Loucy (cell line): ENCODE measurements around the gene ZPBP2.

Experiments
- H2AFZ ChIP-seq: fragments of 200-600 bp; sonication (generic); 2 replicates; pipeline ENCODE4 v1.6.0; 2016; ENCODE audit warnings: antibody characterized with exemption, mild to moderate bottlenecking, low read length, moderate library complexity
- H3F3A ChIP-seq: fragments of 200-600 bp; 2 replicates; pipeline ENCODE4 v1.6.0; 2016; ENCODE audit warnings: antibody characterized with exemption, low read depth, mild to moderate bottlenecking
- H3K27me3 ChIP-seq: fragments of 200-600 bp; sonication (generic); 2 replicates; pipeline ENCODE4 v1.6.1; 2014; ENCODE audit warnings: low read length, mild to moderate bottlenecking; ENCODE audit not compliant: insufficient read depth, poor library complexity, severe bottlenecking
- H3K36me3 ChIP-seq: fragments of 200-600 bp; sonication (generic); 2 replicates; pipeline ENCODE4 v1.6.1; 2016; ENCODE audit warnings: low read length; ENCODE audit not compliant: insufficient read depth
- H3K4me1 ChIP-seq: fragments of 200-600 bp; sonication (generic); 2 replicates; pipeline ENCODE4 v1.5.1; 2014; ENCODE audit warnings: low read length, mild to moderate bottlenecking; ENCODE audit not compliant: insufficient read depth, poor library complexity, severe bottlenecking
- H3K4me2 ChIP-seq: fragments of 200-600 bp; sonication (generic); 2 replicates; pipeline ENCODE4 v1.6.0; 2014; ENCODE audit warnings: antibody characterized with exemption, low read length, low read depth, mild to moderate bottlenecking; ENCODE audit not compliant: poor library complexity, severe bottlenecking
- H3K4me3 ChIP-seq: fragments of 200-600 bp; sonication (generic); 2 replicates; pipeline ENCODE4 v1.5.1; 2014; ENCODE audit warnings: low read length, mild to moderate bottlenecking, mixed read lengths; ENCODE audit not compliant: poor library complexity, severe bottlenecking
- H3K79me2 ChIP-seq: fragments of 200-600 bp; sonication (generic); 2 replicates; pipeline ENCODE4 v1.6.1; 2014; ENCODE audit warnings: low read length; ENCODE audit not compliant: insufficient read depth
- H3K9ac ChIP-seq: fragments of 200-600 bp; sonication (generic); 2 replicates; pipeline ENCODE4 v1.6.0; 2014; ENCODE audit warnings: mild to moderate bottlenecking, low read depth, low read length, moderate library complexity; ENCODE audit not compliant: poor library complexity, severe bottlenecking
- H3K9me2 ChIP-seq: fragments of 200-600 bp; sonication (generic); replicated peaks from 2 replicates; pipeline ENCODE4 v1.6.1; 2016; ENCODE audit warnings: low read depth, low read length, mixed read lengths
- H3K9me3 ChIP-seq: fragments of 200-600 bp; sonication (generic); 2 replicates; pipeline ENCODE4 v1.6.1; 2014; ENCODE audit warnings: mild to moderate bottlenecking, antibody characterized with exemption, low read length, low read depth; ENCODE audit not compliant: insufficient read depth
- H4K20me1 ChIP-seq: fragments of 200-600 bp; sonication (generic); 2 replicates; pipeline ENCODE4 v1.6.0; 2014; ENCODE audit warnings: antibody characterized with exemption, low read length, mild to moderate bottlenecking; ENCODE audit not compliant: insufficient read depth, poor library complexity, severe bottlenecking
- EZH2phosphoT487 ChIP-seq: fragments of 200-600 bp; IDR thresholded peaks from 2 replicates; pipeline ENCODE4 v1.6.1; 2018; ENCODE audit warnings: antibody characterized with exemption, mild to moderate bottlenecking, moderate library complexity, borderline replicate concordance
- TF ChIP-seq, protein P1 (sequence below): fragments of 200-600 bp; sonication (generic); conservative IDR thresholded peaks from 2 replicates; pipeline ENCODE4 v1.5.1; 2014; ENCODE audit warnings: mild to moderate bottlenecking, antibody characterized with exemption, low read length

ZPBP2 gene

DNA sequence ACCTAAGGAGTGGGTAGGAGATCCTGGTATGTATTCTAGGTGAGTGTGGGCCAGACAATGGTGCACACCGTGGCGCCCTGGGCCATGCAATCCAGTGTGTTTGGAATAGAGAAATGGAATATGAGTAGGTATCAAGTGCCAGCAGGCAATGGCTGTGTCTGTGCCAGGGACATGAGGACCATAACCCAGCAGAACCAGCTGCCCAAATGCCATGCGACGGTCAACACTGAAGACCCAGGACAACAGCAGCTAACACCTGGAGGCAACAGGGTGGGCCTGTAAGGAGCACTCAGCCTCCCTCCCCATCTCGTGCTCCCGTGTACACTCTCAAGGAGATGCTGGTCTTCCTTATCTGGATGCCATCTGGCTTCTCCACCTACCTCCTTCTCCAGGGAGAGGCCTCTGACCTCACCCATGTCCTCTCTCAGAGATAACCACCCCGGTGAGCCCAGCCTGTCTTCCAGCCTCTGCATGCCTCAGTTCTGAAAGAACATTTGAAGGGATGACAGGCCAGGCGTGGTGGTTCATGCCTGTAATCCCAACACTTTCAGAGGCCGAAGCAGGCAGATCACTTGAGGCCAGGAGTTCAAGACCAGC is 51.2 kb downstream of the ZPBP2 start:
- H3K36me3 ChIP-seq: peaks cover 19% of the 10 kb centered on the region; the same call in 1 of the 2 replicates
- no peak overlapping the region for H3K4me2 ChIP-seq

DNA sequence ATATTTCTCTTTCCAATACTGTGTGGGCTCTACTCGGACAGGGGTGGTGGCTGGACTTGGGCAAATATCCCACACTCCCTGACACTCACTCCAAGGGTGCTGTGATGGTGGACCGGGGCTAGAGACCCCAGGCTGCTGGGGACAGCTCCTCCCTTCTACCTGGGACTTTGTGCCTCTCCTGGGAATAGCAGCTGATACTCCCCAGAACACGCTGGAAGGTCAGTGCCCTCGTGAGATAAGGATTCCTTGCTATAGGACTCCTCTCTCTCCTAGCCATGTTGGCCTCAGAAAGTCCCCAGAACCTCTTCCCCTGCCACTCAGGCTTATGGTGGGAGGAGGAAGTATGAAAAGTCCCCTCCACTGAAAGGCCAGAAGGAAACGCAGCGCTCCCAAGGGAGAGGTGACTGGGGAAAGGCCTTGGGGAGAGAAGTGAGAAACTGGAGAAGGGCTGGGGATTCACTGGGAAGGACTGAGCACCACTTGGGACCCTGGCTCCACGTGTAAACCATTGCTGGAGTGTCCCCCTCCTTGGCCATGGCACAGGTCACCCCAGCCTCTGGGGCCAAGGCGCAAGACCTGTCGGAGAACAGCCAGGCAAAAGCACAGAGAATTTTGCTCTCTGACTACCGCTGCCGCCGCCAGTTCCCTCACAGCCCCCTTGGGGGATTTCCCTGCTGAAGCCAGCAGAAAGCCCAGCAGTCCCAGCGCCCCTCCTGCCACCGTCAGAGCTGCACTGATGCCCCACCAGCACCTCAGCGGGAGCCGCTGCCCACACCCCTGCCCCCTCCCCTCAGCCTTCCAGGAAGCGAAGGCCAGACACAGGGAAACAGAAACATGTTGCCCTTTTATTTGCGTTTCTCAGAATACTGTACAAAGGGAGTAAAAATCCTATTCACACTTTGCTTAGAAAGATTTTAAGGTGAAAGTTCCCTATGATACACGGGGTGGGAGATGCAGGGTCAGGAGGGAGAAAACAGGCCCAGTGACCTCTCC is 52.5 kb downstream of the ZPBP2 start:
- no peak overlapping the region for H2AFZ ChIP-seq
- peaks cover 13% of the 10 kb centered on the region for H4K20me1 ChIP-seq
- no peaks in the 10 kb centered on the region for H3K27me3 ChIP-seq
- H3K36me3 ChIP-seq: peaks cover 19% of the 10 kb centered on the region; the same call in 1 of the 2 replicates
- no peak overlapping the region for H3K9ac ChIP-seq
- H3K4me3 ChIP-seq: no peak overlapping the region
- H3K9me3 ChIP-seq: no peaks in the 10 kb centered on the region
- TF ChIP-seq EZH2phosphoT487: no peak
- TF ChIP-seq, protein P1, sequence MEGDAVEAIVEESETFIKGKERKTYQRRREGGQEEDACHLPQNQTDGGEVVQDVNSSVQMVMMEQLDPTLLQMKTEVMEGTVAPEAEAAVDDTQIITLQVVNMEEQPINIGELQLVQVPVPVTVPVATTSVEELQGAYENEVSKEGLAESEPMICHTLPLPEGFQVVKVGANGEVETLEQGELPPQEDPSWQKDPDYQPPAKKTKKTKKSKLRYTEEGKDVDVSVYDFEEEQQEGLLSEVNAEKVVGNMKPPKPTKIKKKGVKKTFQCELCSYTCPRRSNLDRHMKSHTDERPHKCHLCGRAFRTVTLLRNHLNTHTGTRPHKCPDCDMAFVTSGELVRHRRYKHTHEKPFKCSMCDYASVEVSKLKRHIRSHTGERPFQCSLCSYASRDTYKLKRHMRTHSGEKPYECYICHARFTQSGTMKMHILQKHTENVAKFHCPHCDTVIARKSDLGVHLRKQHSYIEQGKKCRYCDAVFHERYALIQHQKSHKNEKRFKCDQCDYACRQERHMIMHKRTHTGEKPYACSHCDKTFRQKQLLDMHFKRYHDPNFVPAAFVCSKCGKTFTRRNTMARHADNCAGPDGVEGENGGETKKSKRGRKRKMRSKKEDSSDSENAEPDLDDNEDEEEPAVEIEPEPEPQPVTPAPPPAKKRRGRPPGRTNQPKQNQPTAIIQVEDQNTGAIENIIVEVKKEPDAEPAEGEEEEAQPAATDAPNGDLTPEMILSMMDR: no peak
- H3F3A ChIP-seq: no peaks in the 10 kb centered on the region
- peaks cover 26% of the 10 kb centered on the region for H3K4me1 ChIP-seq
- peaks cover 25% of the 10 kb centered on the region for H3K79me2 ChIP-seq
- H3K9me2 ChIP-seq: no peaks in the 10 kb centered on the region
- H3K4me2 ChIP-seq: peak overlapping the region; percentile 41

More for the DNA sequence above, 51.2 kb downstream of the ZPBP2 start:
- H3K9ac ChIP-seq: no peak overlapping the region
- peaks cover 14% of the 10 kb centered on the region for H3K4me1 ChIP-seq
- TF ChIP-seq, protein P1: no peak
- no peak for TF ChIP-seq EZH2phosphoT487
- no peaks in the 10 kb centered on the region for H3F3A ChIP-seq
- H3K9me3 ChIP-seq: no peaks in the 10 kb centered on the region
- no peaks in the 10 kb centered on the region for H3K9me2 ChIP-seq
- peaks cover 12% of the 10 kb centered on the region; the same call in 1 of the 2 replicates for H3K79me2 ChIP-seq
- H3K4me3 ChIP-seq: no peak overlapping the region
- H3K27me3 ChIP-seq: no peaks in the 10 kb centered on the region
- H4K20me1 ChIP-seq: no peaks in the 10 kb centered on the region
- H2AFZ ChIP-seq: no peak overlapping the region

DNA sequence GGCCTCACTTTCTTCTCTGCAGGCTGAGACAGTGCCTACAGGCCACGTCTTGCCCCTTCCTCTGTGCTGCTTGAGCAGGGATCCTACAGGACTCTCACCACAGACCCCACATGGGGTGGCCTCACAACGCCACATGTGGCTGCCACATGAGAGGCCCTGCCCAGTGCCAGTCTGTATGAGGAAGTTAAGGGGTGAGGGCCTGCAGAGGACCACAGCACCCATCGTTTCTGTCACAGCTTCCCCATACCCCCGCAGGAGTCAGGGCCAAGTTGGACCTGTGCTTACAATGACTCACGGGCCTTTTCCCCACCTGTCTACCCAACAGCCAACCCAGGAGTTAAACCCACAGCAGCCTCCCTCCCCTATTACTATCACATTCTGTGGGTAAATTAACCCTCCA is 53.3 kb downstream of the ZPBP2 start:
- peak overlapping the region; percentile 41 for H3K4me2 ChIP-seq
- peaks cover 20% of the 10 kb centered on the region for H4K20me1 ChIP-seq
- H2AFZ ChIP-seq: no peak overlapping the region
- TF ChIP-seq, protein P1: no peak
- no peak for TF ChIP-seq EZH2phosphoT487
- H3K36me3 ChIP-seq: peaks cover 19% of the 10 kb centered on the region; the same call in 1 of the 2 replicates
- H3K9me2 ChIP-seq: no peaks in the 10 kb centered on the region
- peaks cover 33% of the 10 kb centered on the region for H3K79me2 ChIP-seq
- H3K27me3 ChIP-seq: no peaks in the 10 kb centered on the region
- H3K4me1 ChIP-seq: peaks cover 34% of the 10 kb centered on the region
- no peaks in the 10 kb centered on the region for H3F3A ChIP-seq
- H3K9ac ChIP-seq: no peak overlapping the region
- H3K4me3 ChIP-seq: no peak overlapping the region
- no peaks in the 10 kb centered on the region for H3K9me3 ChIP-seq
